SK-N-SH treated with all-trans-retinoic acid at 6 μM for 48 hours (cell line): ENCODE data around the gene KIAA1328.

Source experiments
- ISL1 ChIP-seq: fragments of 250-450 bp; sonication (Bioruptor Pico); IDR thresholded peaks from 2 replicates; pipeline ENCODE4 v2.1.2; 2022; ENCODE audit warnings: mild to moderate bottlenecking, moderate library complexity
- OSR1 ChIP-seq: fragments of 250-450 bp; sonication (Bioruptor Pico); IDR thresholded peaks from 2 replicates; pipeline ENCODE4 v1.8.0; 2022; ENCODE audit warnings: moderate library complexity, mild to moderate bottlenecking, inconsistent platforms
- PATZ1 ChIP-seq: fragments of 250-450 bp; sonication (Bioruptor Pico); IDR thresholded peaks from 2 replicates; pipeline ENCODE4 v1.8.0; 2020; ENCODE audit warnings: mild to moderate bottlenecking, moderate library complexity, borderline replicate concordance
- SNAI2 ChIP-seq: fragments of 250-450 bp; sonication (Bioruptor Pico); IDR thresholded peaks from 2 replicates; pipeline ENCODE4 v1.5.0; 2020; ENCODE audit warnings: mild to moderate bottlenecking, moderate library complexity
- TOX ChIP-seq: fragments of 250-450 bp; sonication (Bioruptor Pico); IDR thresholded peaks from 2 replicates; pipeline ENCODE4 v1.8.0; 2021; ENCODE audit warnings: mild to moderate bottlenecking, moderate library complexity, borderline replicate concordance
- ZC3H10 ChIP-seq: fragments of 250-450 bp; sonication (Bioruptor Pico); IDR thresholded peaks from 2 replicates; pipeline ENCODE4 v1.5.1; 2021; ENCODE audit warnings: mild to moderate bottlenecking, moderate library complexity
- ZFP3 ChIP-seq: fragments of 250-450 bp; sonication (Bioruptor Pico); IDR thresholded peaks from 2 replicates; pipeline ENCODE4 v1.5.0; 2020; ENCODE audit warnings: mild to moderate bottlenecking, moderate library complexity
- ZFP30 ChIP-seq: fragments of 450-650 bp; formaldehyde crosslinking; IDR thresholded peaks from 2 replicates; pipeline ENCODE4 v1.5.0; 2022; ENCODE audit warnings: mild to moderate bottlenecking, moderate library complexity
- TF ChIP-seq, protein P1 (sequence below): fragments of 250-450 bp; sonication (Bioruptor Pico); IDR thresholded peaks from 2 replicates; pipeline ENCODE4 v1.5.1; 2020; ENCODE audit warnings: low read depth, mild to moderate bottlenecking, moderate library complexity

GRCh38 chr18:36811430-36811829 is 17.5 kb upstream of the KIAA1328 start:
- no peak for TF ChIP-seq OSR1
- TF ChIP-seq ISL1 (CRISPR knock-in tag): no peak
- TF ChIP-seq ZC3H10 (CRISPR knock-in tag): no peak
- no peak for TF ChIP-seq PATZ1 (CRISPR knock-in tag)
- no peak for TF ChIP-seq ZFP30 (CRISPR knock-in tag)
- no peak for TF ChIP-seq ZFP3 (CRISPR knock-in tag)
- TF ChIP-seq, protein P1, sequence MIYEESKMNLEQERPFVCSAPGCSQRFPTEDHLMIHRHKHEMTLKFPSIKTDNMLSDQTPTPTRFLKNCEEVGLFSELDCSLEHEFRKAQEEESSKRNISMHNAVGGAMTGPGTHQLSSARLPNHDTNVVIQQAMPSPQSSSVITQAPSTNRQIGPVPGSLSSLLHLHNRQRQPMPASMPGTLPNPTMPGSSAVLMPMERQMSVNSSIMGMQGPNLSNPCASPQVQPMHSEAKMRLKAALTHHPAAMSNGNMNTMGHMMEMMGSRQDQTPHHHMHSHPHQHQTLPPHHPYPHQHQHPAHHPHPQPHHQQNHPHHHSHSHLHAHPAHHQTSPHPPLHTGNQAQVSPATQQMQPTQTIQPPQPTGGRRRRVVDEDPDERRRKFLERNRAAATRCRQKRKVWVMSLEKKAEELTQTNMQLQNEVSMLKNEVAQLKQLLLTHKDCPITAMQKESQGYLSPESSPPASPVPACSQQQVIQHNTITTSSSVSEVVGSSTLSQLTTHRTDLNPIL (CRISPR knock-in tag): no peak
- TF ChIP-seq TOX: no peak
- TF ChIP-seq SNAI2 (CRISPR knock-in tag): no peak
